HPDE6-E6E7 (cell line): ENCODE data around the gene NEK9.

ENCODE experiments used
- DNase-seq: peaks from one replicate; pipeline ENCODE4 v3.0.0; 2011; ENCODE audit warnings: missing footprints; ENCODE audit errors: extremely low spot score

The NEK9 gene

DNA sequence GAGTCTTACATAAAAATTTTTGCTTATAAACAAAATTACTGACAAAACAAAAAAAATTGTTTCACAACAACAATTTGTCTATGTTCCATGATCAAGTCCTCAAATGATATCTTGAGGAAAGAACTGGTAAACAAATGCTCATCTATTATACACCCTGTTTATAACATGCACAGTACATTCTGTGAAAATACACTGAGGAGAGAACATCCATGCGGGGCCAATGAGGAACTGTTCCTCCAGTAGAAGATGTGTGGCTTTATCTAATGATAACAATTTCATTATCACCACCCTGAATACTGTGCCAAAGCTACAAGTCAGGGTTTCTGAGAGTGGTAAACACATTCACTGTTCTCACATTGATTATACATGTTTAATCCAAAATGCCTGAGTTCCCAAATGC, 86.3 kb downstream of the NEK9 start:
- no peak for DNase-seq

- no peak for DNase-seq
Measured at GRCh38 chr14:75032939-75033338, 93.9 kb downstream of the NEK9 start.

GRCh38 chr14:75030147-75030546, 96.7 kb downstream of the NEK9 start:
- DNase-seq, result no peak
